Kidney epithelial cell (primary cell): Measurements from ENCODE around the gene IFT43. TPM values are rescaled to one million over a fixed set of nuclear protein-coding genes. Genes with fewer than 3 reads are reported as not detected.
A peak's percentile ranks its signal among the peaks of the same experiment; 100 is the strongest.

Experiments used
- DNase-seq: peaks from one replicate; pipeline ENCODE4 v3.0.0-alpha.2; 2010; ENCODE audit warnings: low read depth
- H3K27me3 ChIP-seq: 2 replicates; pipeline ENCODE4 v1.6.0; 2011; ENCODE audit warnings: low read length; ENCODE audit not compliant: control insufficient read depth, insufficient read depth
- H3K36me3 ChIP-seq: 2 replicates; pipeline ENCODE4 v1.5.1; 2011; ENCODE audit warnings: low read length; ENCODE audit not compliant: control insufficient read depth, insufficient read depth
- H3K4me3 ChIP-seq: 2 replicates; pipeline ENCODE4 v1.5.1; 2011; ENCODE audit warnings: low read depth, mild to moderate bottlenecking, control low read depth, low read length
- total RNA-seq: library from RNA; depleted of rRNA; stranded (reverse); fragments of >200 nt; gene quantifications from 2 replicates; pipeline ENCODE4 v1.2.3, GENCODE V29; 2015
- TF ChIP-seq, protein P1 (sequence below): IDR thresholded peaks from 2 replicates; pipeline ENCODE4 v1.5.1; 2011; ENCODE audit warnings: mild to moderate bottlenecking, moderate library complexity, low read length, control low read depth, inconsistent platforms; ENCODE audit not compliant: insufficient read depth, poor library complexity, severe bottlenecking

The IFT43 gene
- total RNA-seq, 1 donor from 2014 or later, result 48.9 TPM

DNA sequence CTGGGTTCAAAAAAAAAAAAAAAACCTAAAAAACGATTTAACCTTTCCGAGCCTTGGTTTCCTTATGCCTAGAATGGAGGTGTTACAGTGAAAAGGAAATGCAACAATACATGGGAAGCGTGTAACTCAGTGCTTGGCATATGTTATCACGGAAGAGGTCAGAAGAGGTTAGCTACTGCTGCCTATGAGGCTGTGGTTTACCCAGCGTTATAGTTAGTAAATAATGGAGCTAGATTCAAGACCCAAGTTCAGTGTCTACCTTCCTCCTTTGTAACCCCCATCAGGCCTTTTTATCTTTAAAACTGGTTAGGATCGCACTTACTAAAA is 839 bp downstream of the IFT43 start:
- TF ChIP-seq, protein P1, sequence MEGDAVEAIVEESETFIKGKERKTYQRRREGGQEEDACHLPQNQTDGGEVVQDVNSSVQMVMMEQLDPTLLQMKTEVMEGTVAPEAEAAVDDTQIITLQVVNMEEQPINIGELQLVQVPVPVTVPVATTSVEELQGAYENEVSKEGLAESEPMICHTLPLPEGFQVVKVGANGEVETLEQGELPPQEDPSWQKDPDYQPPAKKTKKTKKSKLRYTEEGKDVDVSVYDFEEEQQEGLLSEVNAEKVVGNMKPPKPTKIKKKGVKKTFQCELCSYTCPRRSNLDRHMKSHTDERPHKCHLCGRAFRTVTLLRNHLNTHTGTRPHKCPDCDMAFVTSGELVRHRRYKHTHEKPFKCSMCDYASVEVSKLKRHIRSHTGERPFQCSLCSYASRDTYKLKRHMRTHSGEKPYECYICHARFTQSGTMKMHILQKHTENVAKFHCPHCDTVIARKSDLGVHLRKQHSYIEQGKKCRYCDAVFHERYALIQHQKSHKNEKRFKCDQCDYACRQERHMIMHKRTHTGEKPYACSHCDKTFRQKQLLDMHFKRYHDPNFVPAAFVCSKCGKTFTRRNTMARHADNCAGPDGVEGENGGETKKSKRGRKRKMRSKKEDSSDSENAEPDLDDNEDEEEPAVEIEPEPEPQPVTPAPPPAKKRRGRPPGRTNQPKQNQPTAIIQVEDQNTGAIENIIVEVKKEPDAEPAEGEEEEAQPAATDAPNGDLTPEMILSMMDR, result no peak
- peaks cover 3% of the 10 kb centered on the region for H3K27me3 ChIP-seq
- no peaks in the 10 kb centered on the region for H3K36me3 ChIP-seq
- DNase-seq, result no peak
- H3K4me3 ChIP-seq, result peak overlapping the region; percentile 93

- no peak overlapping the region for H3K4me3 ChIP-seq
- no peaks in the 10 kb centered on the region for H3K36me3 ChIP-seq
- TF ChIP-seq, protein P1, result no peak
- DNase-seq, result no peak
- H3K27me3 ChIP-seq, result peaks cover 3% of the 10 kb centered on the region
Observed at GRCh38 chr14:75987201-75987970, 1.8 kb downstream of the IFT43 start.

GRCh38 chr14:75989134-75989533 is 3.6 kb downstream of the IFT43 start:
- no peak for DNase-seq
- Histone ChIP-seq H3K4me3 (no peak overlapping the region), H3K36me3 (no peaks in the 10 kb centered on the region), H3K27me3 (no peaks in the 10 kb centered on the region)
- TF ChIP-seq, protein P1, result no peak

GRCh38 chr14:75990297-75990696 is 4.7 kb downstream of the IFT43 start:
- TF ChIP-seq, protein P1, result no peak
- no peaks in the 10 kb centered on the region for H3K36me3 ChIP-seq
- no peak for DNase-seq

GRCh38 chr14:75991753-75992152 is 6.2 kb downstream of the IFT43 start:
- Histone ChIP-seq H3K36me3 (no peaks in the 10 kb centered on the region), H3K27me3 (no peaks in the 10 kb centered on the region), H3K4me3 (no peak overlapping the region)
- TF ChIP-seq, protein P1, result no peak
- DNase-seq, result no peak

More at GRCh38 chr14:75990297-75990696, 4.7 kb downstream of the IFT43 start:
- no peaks in the 10 kb centered on the region for H3K27me3 ChIP-seq
- no peak overlapping the region for H3K4me3 ChIP-seq

GRCh38 chr14:75993567-75994041 is 8.0 kb downstream of the IFT43 start:
- Histone ChIP-seq H3K36me3 (no peaks in the 10 kb centered on the region), H3K27me3 (no peaks in the 10 kb centered on the region), H3K4me3 (no peak overlapping the region)
- TF ChIP-seq, protein P1, result peak; percentile 46
- no peak for DNase-seq
